ENCODE results near the gene TNFRSF19. TPM values are rescaled to one million over a fixed set of nuclear protein-coding genes. Genes with fewer than 3 reads are reported as not detected.
"Not testable (repeated sequence)": the region's sequence is repeated elsewhere in the genome, so short reads cannot be mapped to it uniquely, and the experiment has no call there.

Gene TNFRSF19
- total RNA-seq, 1 donor from 2014 or later: 1.5 TPM

- DNase-seq (ENCODE audit: low spot score): no peak
Measured at GRCh38 chr13:23567906-23568460, 2.2 kb upstream of the TNFRSF19 start.

DNA sequence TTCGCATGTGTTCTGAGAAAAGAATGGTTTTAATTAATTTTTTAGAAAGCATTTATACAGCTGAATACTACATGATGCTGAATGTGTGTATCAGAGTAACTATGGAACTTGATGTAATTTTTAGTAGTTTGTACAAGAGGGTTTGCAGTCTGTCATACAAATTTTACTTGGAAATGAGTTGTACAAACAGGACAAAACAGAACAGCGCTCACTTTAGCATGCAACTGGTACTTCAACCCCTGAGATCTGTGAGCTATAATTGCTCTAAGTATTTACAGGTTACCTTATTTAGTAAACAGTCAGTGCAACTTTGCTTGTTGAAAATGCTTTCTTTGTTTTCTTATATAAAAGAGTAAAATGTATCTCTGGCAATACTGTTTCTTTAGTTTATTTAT lies 706 bp downstream of the TNFRSF19 start:
- DNase-seq (ENCODE audit: low spot score): no peak

- DNase-seq (ENCODE audit: low spot score): no peak
Measured at GRCh38 chr13:23571431-23571830, 1.2 kb downstream of the TNFRSF19 start.

DNA sequence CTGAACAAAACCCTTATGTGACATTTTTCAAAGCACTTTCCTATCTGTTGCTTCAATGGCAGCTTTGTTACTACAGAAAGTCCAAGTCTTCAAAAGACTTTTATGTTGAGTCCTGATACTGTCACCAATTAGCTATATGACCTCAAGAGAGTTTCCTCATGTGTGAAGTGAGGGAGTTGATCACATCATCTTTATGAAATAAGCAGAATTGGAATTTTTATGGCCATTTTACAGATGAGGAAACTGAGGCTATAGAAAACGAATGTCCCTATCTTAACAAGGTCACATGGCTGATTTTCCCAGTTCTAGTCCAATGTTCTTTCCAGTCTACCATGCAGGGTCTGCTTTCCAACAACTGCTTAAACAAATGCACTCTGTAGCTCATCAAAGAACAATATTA lies 2.6 kb downstream of the TNFRSF19 start:
- DNase-seq (ENCODE audit: low spot score): no peak

GRCh38 chr13:23574421-23575145 lies 4.4 kb downstream of the TNFRSF19 start:
- DNase-seq (ENCODE audit: low spot score): no peak

- no peak for DNase-seq (ENCODE audit: low spot score)
Measured at GRCh38 chr13:23575632-23576031, 5.4 kb downstream of the TNFRSF19 start.

DNA sequence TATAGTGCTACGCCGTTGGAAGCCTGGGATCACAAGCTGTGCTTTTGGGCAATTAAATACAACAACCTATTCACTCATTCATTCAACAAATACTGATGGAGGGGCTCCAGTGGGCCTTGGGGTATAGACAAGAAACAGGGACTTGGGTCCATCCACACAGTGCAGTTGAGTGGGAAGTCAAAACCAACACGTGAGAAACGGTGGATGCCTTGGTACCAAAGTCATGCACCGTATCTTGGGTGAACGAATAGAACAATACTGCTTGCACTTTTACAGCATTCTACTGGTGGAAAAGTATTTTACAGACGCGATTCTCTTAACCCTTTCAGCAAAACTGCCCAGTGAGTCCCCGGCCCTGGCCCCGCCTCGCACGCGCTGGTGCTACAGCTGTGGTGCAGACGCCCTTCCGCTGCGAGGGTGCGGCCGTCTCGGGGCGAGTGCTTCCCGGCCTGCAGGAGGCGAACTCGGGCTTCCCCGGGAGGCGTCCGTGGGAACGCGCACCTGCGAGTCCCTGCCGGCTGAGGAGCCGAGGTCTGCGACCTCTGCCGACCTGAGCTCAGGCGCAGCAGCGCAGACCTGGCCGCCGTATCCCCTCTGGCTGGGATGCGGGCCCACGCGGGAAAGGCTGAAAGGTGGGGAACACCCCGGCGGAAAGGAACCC lies 8.3 kb downstream of the TNFRSF19 start:
- DNase-seq (ENCODE audit: low spot score): peak; percentile 94

DNA sequence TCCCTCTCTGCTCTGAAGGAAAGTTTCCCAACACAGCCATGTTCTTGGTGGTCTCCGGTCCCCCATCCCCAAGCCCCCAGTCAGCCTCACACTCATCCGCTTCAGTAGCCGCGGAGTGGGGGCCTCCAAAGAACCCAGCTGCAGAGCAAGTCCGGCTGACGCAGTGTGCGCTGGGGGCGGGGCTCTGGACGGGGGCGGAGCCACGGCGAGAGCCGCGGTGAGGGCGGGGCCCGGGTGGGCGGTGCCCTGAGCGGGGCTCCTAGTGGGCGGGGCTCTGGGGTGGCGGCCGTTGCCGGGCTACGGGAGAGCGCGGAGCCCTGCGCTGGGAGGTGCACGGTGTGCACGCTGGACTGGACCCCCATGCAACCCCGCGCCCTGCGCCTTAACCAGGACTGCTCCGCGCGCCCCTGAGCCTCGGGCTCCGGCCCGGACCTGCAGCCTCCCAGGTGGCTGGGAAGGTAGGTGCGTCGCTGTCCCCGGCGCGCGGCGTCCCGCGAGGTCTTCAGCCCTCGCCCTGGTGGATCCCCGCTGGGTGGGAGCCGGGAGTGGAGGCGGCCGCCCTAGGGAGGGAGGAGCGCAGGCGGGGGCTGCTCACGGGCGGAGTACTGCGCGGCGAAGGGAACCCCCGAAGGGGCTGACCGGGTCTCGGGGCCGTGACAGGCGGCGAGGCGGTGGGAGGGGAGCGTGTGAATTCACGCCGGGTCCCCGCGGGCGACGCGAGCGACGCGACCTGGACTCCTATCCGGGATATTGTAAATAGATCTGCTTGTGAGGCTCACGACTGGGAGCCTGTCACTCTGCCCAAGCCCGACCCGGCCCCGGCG lies 9.1 kb downstream of the TNFRSF19 start:
- DNase-seq (ENCODE audit: low spot score): peak; percentile 97

- DNase-seq (ENCODE audit: low spot score): no peak
Measured at GRCh38 chr13:23579896-23580683, 9.9 kb downstream of the TNFRSF19 start.

DNA sequence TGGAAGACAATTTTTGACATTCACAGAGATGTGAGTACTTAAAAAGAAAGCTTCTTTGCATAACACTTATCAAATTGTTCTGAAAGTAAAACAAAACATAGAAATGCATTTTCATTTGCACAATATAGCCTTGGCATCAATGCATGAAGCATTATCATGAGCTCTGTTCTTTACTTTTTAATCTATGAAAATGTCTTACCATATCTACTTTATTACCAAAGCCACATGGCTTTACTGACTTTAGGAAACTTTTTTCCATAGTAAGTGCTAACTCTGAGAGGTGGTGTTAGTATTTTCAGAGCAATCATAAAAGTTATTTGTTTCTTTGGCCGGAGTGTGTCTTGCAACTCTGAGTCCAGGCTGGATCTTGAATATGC lies 10.5 kb downstream of the TNFRSF19 start:
- DNase-seq (ENCODE audit: low spot score): no peak

DNA sequence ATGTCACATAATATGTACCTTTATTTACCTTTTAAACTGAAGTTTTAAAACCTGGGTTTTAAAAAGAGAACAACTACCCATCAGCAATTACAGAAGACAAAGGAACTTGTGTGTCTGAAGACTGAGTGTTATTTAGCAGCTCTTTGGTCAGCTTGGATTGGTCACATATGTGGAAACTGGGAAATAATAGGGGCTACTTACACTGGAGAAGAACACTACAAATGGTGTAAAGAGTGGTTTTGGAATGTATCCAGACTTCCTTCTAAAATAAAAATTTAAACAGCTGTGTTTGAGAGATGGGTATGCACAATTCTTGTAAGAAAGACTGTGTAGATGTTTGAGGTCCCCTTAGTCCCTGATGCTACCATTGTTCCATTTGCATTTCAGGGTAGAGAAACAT lies 13.3 kb downstream of the TNFRSF19 start:
- no peak for DNase-seq (ENCODE audit: low spot score)

DNA sequence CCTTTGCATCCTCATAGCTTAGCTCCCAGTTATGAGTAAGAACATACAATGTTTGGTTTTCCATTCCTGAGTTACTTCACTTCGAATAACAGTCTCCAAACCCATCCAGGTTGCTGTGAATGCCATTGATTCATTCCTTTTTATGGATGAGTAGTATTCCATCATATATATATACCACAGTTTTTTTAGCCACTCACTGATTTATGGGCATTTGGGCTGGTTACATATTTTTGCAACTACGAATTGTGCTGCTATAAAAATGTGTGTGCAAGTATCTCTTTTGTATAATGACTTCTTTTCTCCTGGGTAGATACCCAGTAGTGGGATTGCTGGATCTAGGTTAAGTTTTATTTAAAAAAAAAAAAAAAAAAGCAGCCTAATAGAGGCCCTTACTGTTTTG lies 14.1 kb downstream of the TNFRSF19 start:
- no peak for DNase-seq (ENCODE audit: low spot score)

DNA sequence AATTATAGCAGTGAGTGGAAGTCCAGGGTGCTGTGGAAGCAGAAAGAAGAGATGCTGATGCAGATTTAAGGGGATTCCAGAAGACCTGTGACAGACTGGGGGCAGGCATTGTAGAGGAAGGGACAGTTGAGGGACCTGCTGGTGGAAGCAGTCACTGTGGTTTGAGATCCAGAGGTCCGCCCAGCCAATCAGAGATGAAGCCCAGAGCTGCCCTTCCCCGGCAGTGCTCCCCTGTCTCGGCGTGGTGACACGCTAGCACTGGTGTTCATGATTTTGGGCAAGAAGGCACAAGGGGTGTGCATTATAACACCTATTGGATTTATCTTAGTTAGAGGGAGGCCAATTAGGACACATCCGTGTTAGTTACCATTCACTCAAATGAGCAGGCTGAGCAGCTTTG lies 16.1 kb downstream of the TNFRSF19 start:
- no peak for DNase-seq (ENCODE audit: low spot score)

- no peak for DNase-seq (ENCODE audit: low spot score)
Measured at GRCh38 chr13:23588666-23589065, 18.5 kb downstream of the TNFRSF19 start.

DNA sequence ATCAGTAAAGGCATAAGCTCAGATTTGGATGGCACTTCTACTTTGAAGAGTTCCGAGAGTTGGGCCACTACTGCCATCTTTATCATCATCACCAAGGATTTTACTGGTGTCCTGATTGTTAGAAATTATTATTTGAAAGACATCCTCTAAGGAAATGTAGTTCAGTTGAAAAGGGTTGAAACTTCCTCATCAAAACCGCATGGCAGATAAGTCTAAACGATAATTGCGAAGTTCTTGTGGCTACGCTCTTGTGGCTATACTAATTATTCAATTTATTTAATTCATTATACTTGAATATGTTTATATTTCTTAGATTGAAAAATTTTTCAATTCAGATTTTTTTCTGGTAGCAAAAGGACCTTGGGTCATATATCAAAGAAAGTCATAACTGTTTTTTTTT lies 22.4 kb downstream of the TNFRSF19 start:
- no peak for DNase-seq (ENCODE audit: low spot score)

DNA sequence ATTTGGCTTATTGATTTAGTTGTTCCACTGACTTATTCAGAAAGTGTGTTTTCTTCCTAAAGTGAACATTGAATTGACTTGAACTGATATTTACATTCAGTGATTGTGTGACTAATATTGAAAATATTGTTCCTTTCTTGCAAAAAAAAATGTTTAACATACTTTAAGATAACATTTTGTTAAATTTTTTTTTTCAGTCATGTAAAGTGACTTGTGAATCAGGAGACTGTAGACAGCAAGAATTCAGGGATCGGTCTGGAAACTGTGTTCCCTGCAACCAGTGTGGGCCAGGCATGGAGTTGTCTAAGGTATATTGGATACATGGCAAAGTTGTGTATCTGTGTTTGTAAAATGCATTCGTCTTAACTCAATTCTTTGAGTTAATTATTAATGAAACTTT lies 22.9 kb downstream of the TNFRSF19 start:
- DNase-seq (ENCODE audit: low spot score): no peak

DNA sequence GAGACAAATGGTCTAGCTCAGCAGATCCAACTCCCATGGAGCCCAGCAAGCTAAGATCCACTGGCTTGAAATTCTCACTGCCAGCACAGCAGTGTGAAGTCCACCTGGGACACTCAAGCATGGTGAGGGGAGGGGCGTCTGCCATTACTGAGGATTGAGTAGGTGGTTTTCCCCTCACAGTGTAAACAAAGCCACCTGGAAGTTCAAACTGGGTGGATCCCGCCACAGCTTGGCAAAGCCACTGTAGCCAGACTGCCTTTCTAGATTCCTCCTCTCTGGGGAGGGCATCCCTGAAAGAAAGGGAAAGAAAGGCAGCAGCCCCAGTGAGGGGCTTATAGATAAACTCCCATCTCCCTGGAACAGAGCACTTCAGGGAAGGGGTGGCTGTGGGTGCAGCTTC lies 24.1 kb downstream of the TNFRSF19 start:
- not testable (repeated sequence) for DNase-seq (ENCODE audit: low spot score)

DNA sequence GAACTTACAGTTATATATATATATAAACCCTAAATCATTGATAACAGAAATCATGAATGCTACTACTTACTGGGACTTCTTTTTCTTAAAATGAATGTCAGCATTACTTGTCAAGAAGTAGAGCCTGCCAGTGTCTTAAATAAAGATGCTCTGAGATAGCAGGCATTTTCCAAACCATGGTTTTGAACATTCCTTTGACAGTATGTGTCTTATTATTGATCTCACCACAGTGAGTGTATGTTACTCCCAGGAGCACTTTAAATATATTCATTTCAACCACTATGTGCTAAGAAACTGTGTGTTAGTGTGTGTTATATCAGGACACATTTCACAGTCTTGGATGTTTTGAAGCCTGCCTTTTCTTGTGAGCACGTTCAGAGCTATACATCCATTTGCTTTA lies 28.2 kb downstream of the TNFRSF19 start:
- DNase-seq (ENCODE audit: low spot score): no peak

DNA sequence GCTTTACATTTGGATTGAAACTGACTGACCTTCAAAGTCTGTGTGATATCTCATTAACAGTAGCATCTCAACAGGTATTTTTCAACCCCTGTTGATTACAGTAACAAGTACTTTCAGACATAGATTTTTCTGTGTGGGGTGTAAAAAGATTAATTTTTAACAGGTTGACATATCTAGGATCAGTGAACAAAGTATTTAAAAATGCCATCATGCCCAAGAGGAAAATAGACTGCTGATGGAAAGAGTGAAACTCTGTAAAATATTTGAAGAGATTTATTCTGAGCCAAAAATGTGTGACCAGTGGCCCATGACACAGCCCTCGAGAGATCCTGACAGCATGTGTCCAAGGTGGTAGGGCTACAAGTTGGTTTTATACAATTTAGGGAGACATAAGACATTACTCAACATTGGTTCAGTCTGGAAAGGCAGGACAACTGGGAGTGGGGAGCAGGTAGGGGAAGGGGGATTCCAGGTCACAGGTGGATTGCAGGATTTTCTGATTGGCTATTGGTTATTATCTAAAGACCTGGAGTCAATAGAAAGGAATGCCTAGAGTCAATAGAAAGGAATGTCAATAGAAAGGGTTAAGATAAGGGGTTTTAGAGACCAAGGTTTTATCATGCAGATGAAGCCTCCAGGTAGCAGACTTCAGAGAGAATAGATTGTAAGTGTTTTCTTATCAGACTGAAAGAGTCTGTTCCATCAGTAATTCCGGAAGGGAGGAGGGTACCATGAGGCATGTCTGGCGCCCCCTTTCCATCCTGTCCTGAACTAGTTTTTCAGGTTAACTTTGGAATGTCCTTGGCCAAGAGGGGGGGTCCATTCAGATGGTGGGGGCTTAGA lies 29.1 kb downstream of the TNFRSF19 start:
- no peak for DNase-seq (ENCODE audit: low spot score)

GRCh38 chr13:23600100-23600499 lies 29.9 kb downstream of the TNFRSF19 start:
- DNase-seq (ENCODE audit: low spot score): no peak

Data from mesenteric fat pad (tissue), 1 donor.